Spleen (tissue), 7 donors: ENCODE data around the gene OMA1.

Source experiments
- POLR2A ChIP-seq, 3 donors: fragments of 450-650 bp; IDR thresholded peaks; one replicate each; pipeline ENCODE4 v1.5.1; 2017; ENCODE audit warnings: antibody characterized with exemption in 3 of 3, mild to moderate bottlenecking in 1 of 3
- POLR2AphosphoS5 ChIP-seq, 3 donors: sonication (generic); formaldehyde crosslinking; IDR thresholded peaks; one replicate each; pipeline ENCODE4 v1.5.1; 2017; ENCODE audit warnings: antibody characterized with exemption in 3 of 3
- TF ChIP-seq, protein P1 (sequence below), 11 experiments: fragments of 200-600 bp in 7 of 11; fragments of 450-650 bp in 4 of 11; sonication (generic) in 4 of 11; IDR thresholded peaks in 8 of 11; conservative IDR thresholded peaks in 3 of 11; 1 replicate in 7 of 11; 2 replicates in 4 of 11; pipeline versions ENCODE4 v1.4.0 to v1.8.0; 2016 to 2021; ENCODE audit warnings: antibody characterized with exemption in 11 of 11, inconsistent platforms in 4 of 11, mild to moderate bottlenecking in 1 of 11
- donor health status: DM: no; HTN: no; CAD: no; lungs with moderate emphysema.
- donor health status: DM: no; HTN: no; CAD: no.
- donor health status: DM: no; HTN: no; CAD: no.

DNA sequence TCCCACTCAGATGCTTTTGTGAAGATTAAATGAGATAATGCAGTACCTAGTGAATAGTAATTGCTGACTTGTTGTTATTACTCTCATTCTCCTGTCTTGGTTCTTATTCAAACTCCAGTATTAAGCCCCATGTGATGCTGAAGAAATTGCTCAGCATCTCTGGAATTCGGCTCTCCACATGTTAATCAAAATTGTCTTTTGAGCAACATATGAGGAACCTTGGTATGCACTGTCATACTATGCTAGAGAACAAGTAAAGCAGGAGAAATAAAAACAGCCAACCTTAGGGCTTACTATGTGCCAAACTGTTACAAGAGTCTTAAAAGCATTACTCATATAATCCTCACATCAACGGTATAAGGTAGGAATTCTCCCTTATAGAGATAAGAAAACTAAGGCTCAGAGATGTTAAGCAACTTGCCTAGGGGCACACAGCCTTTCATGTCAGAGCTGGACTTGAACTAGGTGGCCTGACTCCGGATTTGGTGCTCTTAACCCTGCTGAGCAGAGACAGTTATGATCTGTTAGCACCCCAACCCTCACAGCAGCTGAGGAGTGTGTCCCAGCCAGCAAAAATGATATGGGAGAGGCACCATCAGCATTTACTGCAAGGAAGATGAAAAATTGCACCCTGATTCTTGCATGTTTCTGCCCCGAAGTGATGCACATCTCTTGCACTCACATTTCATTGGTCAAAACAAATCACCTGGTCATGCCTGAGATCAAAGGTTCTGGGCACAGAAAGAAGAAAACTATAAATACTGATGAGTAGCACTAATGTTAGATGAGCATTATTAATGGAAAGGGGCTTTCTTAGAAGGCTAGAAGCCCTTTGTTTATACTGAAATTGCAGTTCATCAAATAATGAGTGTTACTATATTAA lies 102.3 kb downstream of the OMA1 start:
- TF ChIP-seq, protein P1, sequence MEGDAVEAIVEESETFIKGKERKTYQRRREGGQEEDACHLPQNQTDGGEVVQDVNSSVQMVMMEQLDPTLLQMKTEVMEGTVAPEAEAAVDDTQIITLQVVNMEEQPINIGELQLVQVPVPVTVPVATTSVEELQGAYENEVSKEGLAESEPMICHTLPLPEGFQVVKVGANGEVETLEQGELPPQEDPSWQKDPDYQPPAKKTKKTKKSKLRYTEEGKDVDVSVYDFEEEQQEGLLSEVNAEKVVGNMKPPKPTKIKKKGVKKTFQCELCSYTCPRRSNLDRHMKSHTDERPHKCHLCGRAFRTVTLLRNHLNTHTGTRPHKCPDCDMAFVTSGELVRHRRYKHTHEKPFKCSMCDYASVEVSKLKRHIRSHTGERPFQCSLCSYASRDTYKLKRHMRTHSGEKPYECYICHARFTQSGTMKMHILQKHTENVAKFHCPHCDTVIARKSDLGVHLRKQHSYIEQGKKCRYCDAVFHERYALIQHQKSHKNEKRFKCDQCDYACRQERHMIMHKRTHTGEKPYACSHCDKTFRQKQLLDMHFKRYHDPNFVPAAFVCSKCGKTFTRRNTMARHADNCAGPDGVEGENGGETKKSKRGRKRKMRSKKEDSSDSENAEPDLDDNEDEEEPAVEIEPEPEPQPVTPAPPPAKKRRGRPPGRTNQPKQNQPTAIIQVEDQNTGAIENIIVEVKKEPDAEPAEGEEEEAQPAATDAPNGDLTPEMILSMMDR (IDR thresholded peaks at IDR 0.05 in 8 of 11, conservative IDR thresholded peaks at IDR 0.05 in 3 of 11) = no peak
- TF ChIP-seq POLR2AphosphoS5 (IDR thresholded peaks at IDR 0.05) (no peak), POLR2A (IDR thresholded peaks at IDR 0.05) (no peak)
